SU-DHL-6 (cell line): ENCODE measurements around the gene NDRG4.

ENCODE experiments used
- CTCF ChIP-seq: fragments of 200-600 bp; sonication (generic); IDR thresholded peaks from one replicate; pipeline ENCODE4 v1.5.1; 2017; ENCODE audit warnings: antibody characterized with exemption, mild to moderate bottlenecking, low read length, moderate library complexity; ENCODE audit not compliant: insufficient read depth, poor library complexity, severe bottlenecking
- EZH2phosphoT487 ChIP-seq: fragments of 200-600 bp; sonication (generic), shearing (Covaris generic); conservative IDR thresholded peaks from 2 replicates; pipeline ENCODE4 v1.6.1; 2018; ENCODE audit warnings: mild to moderate bottlenecking, antibody characterized with exemption, low read length, moderate library complexity, mixed read lengths

DNA sequence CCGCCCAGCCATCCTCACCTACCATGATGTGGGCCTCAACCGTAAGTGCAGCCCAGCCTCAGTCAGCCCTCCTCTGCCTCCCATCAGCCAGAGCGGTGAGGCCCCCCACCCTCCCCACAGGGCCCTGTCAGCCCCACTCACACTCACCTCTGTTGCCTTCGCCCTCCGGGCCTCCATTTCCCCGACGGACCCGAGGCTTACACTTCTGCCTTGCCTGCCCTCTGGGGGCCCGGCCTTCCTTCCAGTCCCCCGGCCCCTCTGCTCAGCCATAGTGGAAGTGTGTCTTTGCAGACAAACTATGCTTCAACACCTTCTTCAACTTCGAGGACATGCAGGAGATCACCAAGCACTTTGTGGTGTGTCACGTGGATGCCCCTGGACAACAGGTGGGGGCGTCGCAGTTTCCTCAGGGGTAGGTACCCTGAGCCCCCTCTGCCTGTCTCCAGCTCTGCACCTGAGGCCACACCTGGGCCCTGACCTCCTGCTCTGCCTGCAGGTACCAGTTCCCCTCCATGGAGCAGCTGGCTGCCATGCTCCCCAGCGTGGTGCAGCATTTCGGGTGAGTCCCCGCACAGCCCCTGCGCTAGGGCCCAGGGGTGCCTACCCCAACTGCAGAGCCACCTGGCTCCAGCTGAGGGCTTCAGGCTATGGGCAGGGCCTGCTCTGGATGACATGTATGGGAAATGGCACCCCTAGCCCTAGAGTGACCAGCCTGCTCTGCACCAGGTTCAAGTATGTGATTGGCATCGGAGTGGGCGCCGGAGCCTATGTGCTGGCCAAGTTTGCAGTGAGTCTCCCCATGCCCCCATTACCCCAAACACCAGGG, 4.1 kb downstream of the NDRG4 start:
- no peak for TF ChIP-seq CTCF
- TF ChIP-seq EZH2phosphoT487: no peak
